ENCODE results near the gene AREL1.

DNA sequence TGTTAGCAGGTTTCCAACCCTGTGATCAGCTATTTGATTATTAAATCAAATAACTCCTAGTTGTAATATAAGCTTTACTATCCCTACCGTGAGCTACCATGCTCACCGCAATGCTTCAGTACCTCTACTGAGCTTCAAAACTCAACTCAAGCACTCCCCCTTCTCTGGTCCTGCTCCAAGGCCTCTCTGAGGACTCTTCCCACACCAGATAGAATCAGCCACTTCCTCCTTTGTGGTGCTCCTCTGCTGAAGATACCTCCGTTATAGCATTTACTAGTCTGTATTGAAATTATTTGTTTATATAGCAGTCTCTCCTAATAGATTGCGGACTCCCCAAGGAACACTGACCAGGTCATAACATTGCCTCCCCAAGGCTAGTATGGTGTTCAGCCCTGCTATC lies 17.5 kb downstream of the AREL1 start:
- TF ChIP-seq FOXM1 (IDR thresholded peaks at IDR 0.05; ENCODE audit: borderline replicate concordance): no peak
- no peak for TF ChIP-seq SP1 (IDR thresholded peaks at IDR 0.05)
- TF ChIP-seq FOXK2 (IDR thresholded peaks at IDR 0.05): no peak
- TF ChIP-seq HDGF (IDR thresholded peaks at IDR 0.05; ENCODE audit: borderline replicate concordance): no peak

All from HEK293T (cell line).